Hepatocyte (in vitro differentiated cells): Measurements from ENCODE around the gene STIMATE. TPM values are rescaled to one million over a fixed set of nuclear protein-coding genes. Genes with fewer than 3 reads are reported as not detected.

Experiments
- DNase-seq: peaks from one replicate; pipeline ENCODE4 v3.0.0-alpha.2; 2016; ENCODE audit warnings: low spot score
- H2AFZ ChIP-seq: fragments of 200-600 bp; sonication (generic); 2 replicates; pipeline ENCODE4 v1.6.0; 2016; ENCODE audit warnings: antibody characterized with exemption, mild to moderate bottlenecking
- H3K27ac ChIP-seq: fragments of 200-600 bp; sonication (generic); 2 replicates; pipeline ENCODE4 v1.5.1; 2016; ENCODE audit warnings: mild to moderate bottlenecking
- H3K27me3 ChIP-seq: fragments of 200-600 bp; sonication (generic); 2 replicates; pipeline ENCODE4 v1.6.1; 2016
- H3K36me3 ChIP-seq: fragments of 200-600 bp; sonication (generic); replicated peaks from 2 replicates; pipeline ENCODE4 v1.5.1; 2016; ENCODE audit warnings: low read depth; ENCODE audit not compliant: insufficient read depth
- H3K4me1 ChIP-seq: fragments of 200-600 bp; sonication (generic); 2 replicates; pipeline ENCODE4 v1.5.1; 2016; ENCODE audit warnings: mild to moderate bottlenecking, moderate library complexity; ENCODE audit not compliant: insufficient read depth
- H3K4me2 ChIP-seq: fragments of 200-600 bp; sonication (generic); 2 replicates; pipeline ENCODE4 v1.6.0; 2016
- H3K4me3 ChIP-seq: fragments of 200-600 bp; sonication (generic); 2 replicates; pipeline ENCODE4 v1.5.1; 2016; ENCODE audit warnings: mild to moderate bottlenecking
- H3K79me2 ChIP-seq: fragments of 200-600 bp; sonication (generic); 2 replicates; pipeline ENCODE4 v1.6.0; 2017; ENCODE audit warnings: mild to moderate bottlenecking
- H3K9me2 ChIP-seq: fragments of 200-600 bp; sonication (generic); replicated peaks from 2 replicates; pipeline ENCODE4 v1.6.0; 2017; ENCODE audit warnings: mild to moderate bottlenecking; ENCODE audit not compliant: insufficient read depth
- H3K9me3 ChIP-seq: fragments of 200-600 bp; sonication (generic); 2 replicates; pipeline ENCODE4 v1.5.1; 2016; ENCODE audit warnings: low read depth, mild to moderate bottlenecking
- H4K20me1 ChIP-seq: fragments of 200-600 bp; sonication (generic); 2 replicates; pipeline ENCODE4 v1.6.0; 2016; ENCODE audit warnings: mild to moderate bottlenecking; ENCODE audit not compliant: insufficient read depth, poor library complexity, severe bottlenecking
- EZH2 ChIP-seq: fragments of 200-600 bp; sonication (generic); IDR thresholded peaks from 2 replicates; pipeline ENCODE4 v1.6.1; 2016; ENCODE audit warnings: antibody characterized with exemption, mild to moderate bottlenecking, borderline replicate concordance
- EZH2phosphoT487 ChIP-seq: fragments of 200-600 bp; sonication (generic); IDR thresholded peaks from one replicate; pipeline ENCODE4 v1.6.1; 2018; ENCODE audit warnings: antibody characterized with exemption, mild to moderate bottlenecking, low read depth, moderate library complexity; ENCODE audit not compliant: unreplicated experiment, severe bottlenecking
- WGBS: methylation state at CpG from one replicate; pipeline ENCODE4 v1.1.6; 2016; ENCODE audit warnings: low lambda C conversion rate; ENCODE audit errors: missing lambda C conversion rate; 5-methylcytosine and 5-hydroxymethylcytosine counted together
- polyA plus RNA-seq: library from polyadenylated mRNA; unstranded; fragments of >200 nt; fragmentation: Nextera tagmentation; extraction: Ambion mirVana; gene quantifications from 2 replicates; pipeline ENCODE4 v1.2.1, GENCODE V29; 2016
- total RNA-seq: library from RNA; depleted of rRNA; stranded (reverse); fragments of >200 nt; gene quantifications from 2 replicates; pipeline ENCODE4 v1.2.3, GENCODE V29; 2014
- TF ChIP-seq, protein P1 (sequence below): fragments of 200-600 bp; sonication (generic); IDR thresholded peaks from 2 replicates; pipeline ENCODE4 v1.5.1; 2016; ENCODE audit warnings: antibody characterized with exemption, mild to moderate bottlenecking; ENCODE audit not compliant: poor library complexity

Gene STIMATE
- total and polyA plus RNA-seq, 2 experiments from 2014 or later = 14.5 to 20.4 TPM

DNA sequence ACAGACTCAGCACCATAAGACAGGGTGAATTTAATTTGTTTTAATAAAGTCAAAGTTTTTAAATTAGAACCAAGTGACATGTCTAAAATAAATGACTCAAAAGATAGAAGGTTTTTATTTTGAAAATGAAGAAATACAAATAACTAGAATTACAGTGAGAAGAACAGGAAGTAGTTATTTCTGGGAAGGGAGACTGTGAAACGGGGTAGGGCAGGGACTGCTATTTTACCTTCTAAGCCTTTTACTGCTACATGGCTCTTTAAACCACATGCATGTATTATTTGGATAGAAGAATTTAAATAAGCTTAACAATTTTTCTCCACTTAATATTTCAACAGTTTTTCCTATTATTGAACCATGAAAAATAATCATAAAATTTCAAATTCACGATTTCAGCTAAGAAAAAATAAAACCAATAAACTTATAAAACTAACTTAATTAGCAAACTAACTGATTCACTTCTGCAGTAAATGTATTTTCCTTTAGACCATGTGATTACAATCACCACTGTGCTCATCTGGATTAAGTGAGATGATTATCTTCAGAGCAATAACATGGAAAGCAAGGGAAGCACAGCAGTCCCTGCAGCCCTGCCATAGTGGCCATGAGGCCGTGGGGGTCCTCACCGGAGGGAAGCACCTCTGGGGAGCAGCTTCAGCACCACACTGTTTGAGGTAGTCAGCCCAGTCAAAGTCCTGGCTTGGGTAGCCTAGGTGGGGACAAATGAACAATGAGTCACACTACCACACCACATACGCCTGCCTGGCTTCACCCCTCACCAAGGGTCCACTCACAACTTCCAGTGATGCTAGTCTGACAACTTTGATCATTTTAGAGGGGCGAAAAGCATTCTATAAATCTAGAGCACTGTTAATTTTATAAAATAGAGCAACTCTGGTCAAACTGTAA lies 28.3 kb upstream of the STIMATE start:
- Histone ChIP-seq H4K20me1 (no peaks in the 10 kb centered on the region), H3K4me2 (no peak overlapping the region), H3K36me3 (no peaks in the 10 kb centered on the region), H3K4me1 (no peaks in the 10 kb centered on the region), H3K27ac (no peak overlapping the region), H2AFZ (no peak overlapping the region), H3K79me2 (no peaks in the 10 kb centered on the region), H3K9me3 (no peaks in the 10 kb centered on the region), H3K9me2 (no peaks in the 10 kb centered on the region), H3K4me3 (no peak overlapping the region), H3K27me3 (no peaks in the 10 kb centered on the region)
- WGBS = 67% methylated on average over 6 of the region's 6 CpGs
- DNase-seq = no peak
- TF ChIP-seq EZH2 = no peak
- TF ChIP-seq, protein P1, sequence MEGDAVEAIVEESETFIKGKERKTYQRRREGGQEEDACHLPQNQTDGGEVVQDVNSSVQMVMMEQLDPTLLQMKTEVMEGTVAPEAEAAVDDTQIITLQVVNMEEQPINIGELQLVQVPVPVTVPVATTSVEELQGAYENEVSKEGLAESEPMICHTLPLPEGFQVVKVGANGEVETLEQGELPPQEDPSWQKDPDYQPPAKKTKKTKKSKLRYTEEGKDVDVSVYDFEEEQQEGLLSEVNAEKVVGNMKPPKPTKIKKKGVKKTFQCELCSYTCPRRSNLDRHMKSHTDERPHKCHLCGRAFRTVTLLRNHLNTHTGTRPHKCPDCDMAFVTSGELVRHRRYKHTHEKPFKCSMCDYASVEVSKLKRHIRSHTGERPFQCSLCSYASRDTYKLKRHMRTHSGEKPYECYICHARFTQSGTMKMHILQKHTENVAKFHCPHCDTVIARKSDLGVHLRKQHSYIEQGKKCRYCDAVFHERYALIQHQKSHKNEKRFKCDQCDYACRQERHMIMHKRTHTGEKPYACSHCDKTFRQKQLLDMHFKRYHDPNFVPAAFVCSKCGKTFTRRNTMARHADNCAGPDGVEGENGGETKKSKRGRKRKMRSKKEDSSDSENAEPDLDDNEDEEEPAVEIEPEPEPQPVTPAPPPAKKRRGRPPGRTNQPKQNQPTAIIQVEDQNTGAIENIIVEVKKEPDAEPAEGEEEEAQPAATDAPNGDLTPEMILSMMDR = no peak
- TF ChIP-seq EZH2phosphoT487 = no peak

DNA sequence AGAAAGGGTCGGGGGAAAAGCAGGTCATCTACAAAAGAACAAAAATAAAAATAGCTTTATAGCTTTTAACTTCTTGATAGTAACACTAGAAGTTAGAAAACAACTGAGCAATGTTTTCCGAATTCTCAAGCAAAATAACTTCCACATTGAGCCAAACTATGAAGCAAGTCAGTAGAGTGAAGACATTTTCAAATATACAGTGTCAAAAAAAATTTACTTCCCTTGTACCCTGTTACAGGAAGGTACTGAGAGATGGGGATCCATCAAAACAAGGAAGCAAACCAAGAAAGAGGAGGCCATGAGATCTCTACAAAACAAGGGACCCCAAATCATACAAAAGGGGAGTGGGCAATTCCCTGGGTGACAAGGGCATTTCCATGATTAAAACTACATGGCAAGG lies 26.6 kb upstream of the STIMATE start:
- TF ChIP-seq EZH2 (no peak), EZH2phosphoT487 (no peak)
- TF ChIP-seq, protein P1 = no peak
- H3K4me2 ChIP-seq = no peak overlapping the region
- no peaks in the 10 kb centered on the region for H4K20me1 ChIP-seq
- H3K36me3 ChIP-seq = no peaks in the 10 kb centered on the region
- DNase-seq = no peak
- H3K9me3 ChIP-seq = no peaks in the 10 kb centered on the region
- no peaks in the 10 kb centered on the region for H3K27me3 ChIP-seq
- WGBS = 98% methylated on average over 2 of the region's 2 CpGs
- H3K4me3 ChIP-seq = no peak overlapping the region
- H3K4me1 ChIP-seq = no peaks in the 10 kb centered on the region
- H2AFZ ChIP-seq = no peak overlapping the region
- H3K79me2 ChIP-seq = no peaks in the 10 kb centered on the region
- H3K27ac ChIP-seq = no peak overlapping the region
- no peaks in the 10 kb centered on the region for H3K9me2 ChIP-seq

DNA sequence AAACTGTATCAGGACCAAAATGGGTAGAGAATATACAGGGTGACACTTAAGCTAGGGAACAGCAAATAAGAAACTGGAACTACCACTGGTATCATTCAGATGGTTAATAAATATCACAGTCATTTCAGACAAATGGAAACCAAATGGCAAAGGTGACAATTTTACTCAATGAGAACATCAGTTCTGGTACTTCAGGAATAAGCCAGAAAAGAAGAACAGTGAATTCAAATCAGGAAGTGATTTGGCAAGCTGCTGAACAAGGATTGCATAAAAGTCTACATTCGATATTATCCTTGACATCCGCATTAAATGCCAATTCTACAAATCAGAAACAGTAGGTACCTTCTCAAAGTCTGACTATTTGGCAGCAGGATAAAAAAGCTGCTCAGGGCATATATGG lies 23.5 kb upstream of the STIMATE start:
- no peaks in the 10 kb centered on the region for H3K36me3 ChIP-seq
- no peak for DNase-seq
- WGBS = 95% methylated on average over 2 of the region's 2 CpGs
- no peak for TF ChIP-seq EZH2phosphoT487
- TF ChIP-seq, protein P1 = no peak
- no peak for TF ChIP-seq EZH2
- no peak overlapping the region for H3K4me3 ChIP-seq
- no peaks in the 10 kb centered on the region for H4K20me1 ChIP-seq
- H2AFZ ChIP-seq = no peak overlapping the region
- H3K4me1 ChIP-seq = no peaks in the 10 kb centered on the region
- H3K9me3 ChIP-seq = no peaks in the 10 kb centered on the region
- no peaks in the 10 kb centered on the region for H3K79me2 ChIP-seq
- H3K4me2 ChIP-seq = no peak overlapping the region
- no peaks in the 10 kb centered on the region for H3K27me3 ChIP-seq
- no peaks in the 10 kb centered on the region for H3K9me2 ChIP-seq
- no peak overlapping the region for H3K27ac ChIP-seq
